K562 (cell line): ENCODE measurements around the gene HK1. TPM values are rescaled to one million over a fixed set of nuclear protein-coding genes. Genes with fewer than 3 reads are reported as not detected.
A peak's percentile ranks its signal among the peaks of the same experiment; 100 is the strongest.

Experiments used
- ATAC-seq: fragments of 200-7000 bp; cut with Tn5 transposase; 3 replicates; pipeline ENCODE4 v1.9.1; 2020; ENCODE audit warnings: moderate library complexity
- BruUV-seq: library from RNA; stranded (reverse); fragments of 400-500 nt; replicated peaks from 2 replicates; lab custom pipeline; 2021; lab: Mats Ljungman, UMichigan
- CTCF ChIA-PET: fragments of 300-600 bp; formaldehyde crosslinking; extraction: SDS; loops from one replicate; lab custom pipeline; 2021; ENCODE audit warnings: low intra/inter-chr PET ratio; lab: Yijun Ruan, JAX
- POLR2A ChIA-PET: fragments of 300-600, 350-650 bp; sonication (Branson Sonifier 250); formaldehyde crosslinking; extraction: SDS; loops from one replicate; lab custom pipeline; 2021; ENCODE audit warnings: antibody characterized with exemption, inconsistent platforms; lab: Yijun Ruan, JAX
- DNase-seq, 4 experiments: peaks; one replicate each; pipeline versions ENCODE4 v3.0.0 to v3.0.0-alpha.2; 2011 to 2018; ENCODE audit warnings: low spot score in 3 of 4, mixed read lengths in 3 of 4; ENCODE audit errors: extremely low read depth in 1 of 4
- FAIRE-seq: peaks from 2 replicates; lab custom pipeline; 2011; peaks lifted over from hg19 to GRCh38; lab: Jason Lieb, UNC
- H2AFZ ChIP-seq: 2 replicates; pipeline ENCODE4 v1.6.0; 2011; ENCODE audit warnings: low read depth, low read length, control low read depth, inconsistent platforms
- H3K27ac ChIP-seq: fragments of 200-600 bp; 3 replicates; pipeline ENCODE4 v1.8.0; 2011; ENCODE audit warnings: low read depth, mild to moderate bottlenecking, control low read depth, inconsistent platforms, low read length, moderate library complexity, mixed read lengths; ENCODE audit errors: extremely low read depth
- H3K27me3 ChIP-seq, 2 experiments: fragments of 300-600 bp in 1 of 2; 2 replicates in 1 of 2; 3 replicates in 1 of 2; pipeline versions ENCODE4 v1.6.0 to v1.8.0; 2011; ENCODE audit warnings: inconsistent platforms in 2 of 2, low read length in 2 of 2, mild to moderate bottlenecking in 1 of 2, mixed read lengths in 1 of 2, moderate library complexity in 1 of 2; ENCODE audit not compliant: control insufficient read depth in 2 of 2, insufficient read depth in 2 of 2
- H3K36me3 ChIP-seq: fragments of 300-600 bp; 3 replicates; pipeline ENCODE4 v1.8.0; 2011; ENCODE audit warnings: mild to moderate bottlenecking, low read length, inconsistent platforms; ENCODE audit not compliant: control insufficient read depth, insufficient read depth
- H3K4me1 ChIP-seq, 2 experiments: fragments of 200-600 bp in 1 of 2; replicated peaks in 1 of 2; 2 replicates in 1 of 2; 3 replicates in 1 of 2; pipeline versions ENCODE4 v1.5.1 to v1.8.0; 2011; ENCODE audit warnings: inconsistent platforms in 2 of 2, low read length in 2 of 2, mild to moderate bottlenecking in 1 of 2, mixed read lengths in 1 of 2, moderate library complexity in 1 of 2; ENCODE audit not compliant: control insufficient read depth in 2 of 2, insufficient read depth in 2 of 2
- H3K4me2 ChIP-seq: 2 replicates; pipeline ENCODE4 v1.6.1; 2011; ENCODE audit warnings: low read length, control low read depth, inconsistent platforms, mixed read lengths; ENCODE audit not compliant: insufficient read depth
- H3K4me3 ChIP-seq: fragments of 200-600 bp; sonication (generic), shearing (Covaris generic); 2 replicates; pipeline ENCODE4 v1.5.1; 2016; ENCODE audit warnings: control low read depth, inconsistent platforms
- H3K79me2 ChIP-seq: fragments of 200-600 bp; 3 replicates; pipeline ENCODE4 v1.8.0; 2011; ENCODE audit warnings: low read length, inconsistent platforms; ENCODE audit not compliant: control insufficient read depth, insufficient read depth
- H3K9ac ChIP-seq, 2 experiments: 2 replicates each; pipeline versions ENCODE4 v1.6.0 to v1.6.1; 2011; ENCODE audit warnings: low read depth in 2 of 2, low read length in 2 of 2, control low read depth in 1 of 2, inconsistent platforms in 1 of 2, mild to moderate bottlenecking in 1 of 2, mixed read lengths in 1 of 2; ENCODE audit not compliant: insufficient read depth in 1 of 2
- H3K9me1 ChIP-seq: one replicate; pipeline ENCODE4 v1.6.0; 2011; ENCODE audit warnings: inconsistent platforms, mild to moderate bottlenecking, low read length, moderate library complexity; ENCODE audit not compliant: control insufficient read depth, insufficient read depth
- H3K9me3 ChIP-seq: replicated peaks from 2 replicates; pipeline ENCODE4 v1.5.1; 2011; ENCODE audit warnings: low read depth, low read length, inconsistent platforms; ENCODE audit not compliant: control insufficient read depth, insufficient read depth
- H4K20me1 ChIP-seq: replicated peaks from 2 replicates; pipeline ENCODE4 v1.6.1; 2011; ENCODE audit warnings: low read length, inconsistent platforms, mixed read lengths; ENCODE audit not compliant: control insufficient read depth, insufficient read depth
- EP300 ChIP-seq: IDR thresholded peaks from 2 replicates; pipeline ENCODE4 v1.6.1; 2012; ENCODE audit warnings: low read length, improper control_type of control experiment
- HNRNPLL ChIP-seq: fragments of 200-400 bp; formaldehyde crosslinking; IDR thresholded peaks from 2 replicates; pipeline ENCODE4 v1.6.1; 2017; ENCODE audit warnings: low read length, low read depth, mild to moderate bottlenecking; ENCODE audit not compliant: poor library complexity, severe bottlenecking
- ZNF324 ChIP-seq: fragments of 250-450 bp; sonication (Bioruptor Pico); IDR thresholded peaks from 2 replicates; pipeline ENCODE4 v1.4.0; 2020; ENCODE audit warnings: mild to moderate bottlenecking
- ZNF407 ChIP-seq: fragments of 450-650 bp; IDR thresholded peaks from 2 replicates; pipeline ENCODE4 v1.6.1; 2016; ENCODE audit warnings: low read depth
- ZNF436 ChIP-seq: fragments of 250-450, 450-650 bp; sonication (Bioruptor Pico); formaldehyde crosslinking; IDR thresholded peaks from 2 replicates; pipeline ENCODE4 v1.7.0; 2020; ENCODE audit warnings: mild to moderate bottlenecking
- WGBS: fragments of 100-300 bp; shearing (Covaris generic); methylation state at CpG from one replicate; pipeline ENCODE4 v1.1.6; 2016; ENCODE audit warnings: low coverage, mixed read lengths; ENCODE audit not compliant: insufficient coverage; ENCODE audit errors: missing lambda C conversion rate; 5-methylcytosine and 5-hydroxymethylcytosine counted together
- in situ Hi-C: fragments of 300-500 bp; cut with MboI; formaldehyde crosslinking; loops from 4 replicates; pipeline ENCODE4 v1.15.0; 2018; ENCODE audit warnings: inconsistent platforms, mixed read lengths
- intact Hi-C: fragments of 100-400 bp; cut with micrococcal nuclease; formaldehyde crosslinking; loops from 2 replicates; pipeline ENCODE4 v1.14.2; 2022
- polyA plus RNA-seq, 8 experiments: library from polyadenylated mRNA; depleted of rRNA in 4 of 8; stranded (reverse) in 5 of 8; unstranded in 3 of 8; fragments of >200 nt; fragmentation: Nextera tagmentation in 2 of 8; fragmentation: Illumina TruSeq in 1 of 8; extraction: Ambion mirVana in 2 of 8; extraction: Trizol in 1 of 8; gene quantifications; 2 replicates each; pipeline versions ENCODE4 v1.2.1 to v1.2.3, GENCODE V29; 2011 to 2014; ENCODE audit warnings: inconsistent platforms in 1 of 8, missing spikeins in 1 of 8
- total RNA-seq, 7 experiments: library from RNA; depleted of rRNA in 6 of 7; stranded (reverse); fragments of >200 nt in 6 of 7; fragmentation: Illumina TruSeq in 2 of 7; extraction: Trizol in 2 of 7; gene quantifications; 2 replicates each; pipeline versions ENCODE4 v1.2.1 to v1.2.3, GENCODE V29; 2011 to 2021; ENCODE audit warnings: low replicate concordance in 1 of 7

The HK1 gene
- total and polyA plus RNA-seq, 9 of the 15 experiments (the other 6 are each of a cell fraction or from before 2014, with no cell fraction given) = 29.2 to 444 (median 193) TPM

- H3K9me3 ChIP-seq = no peaks in the 10 kb centered on the region
- H3K4me2 ChIP-seq = peak overlapping the region; percentile 55
- DNase-seq = peak in 3 of 4 experiments; percentile 50 to 56 (median 51)
- no peak for ATAC-seq
- H3K79me2 ChIP-seq = peaks cover 14% of the 10 kb centered on the region
- in situ Hi-C loops = no loop called here
- no TSS peak for BruUV-seq
- ChIA-PET POLR2A (no interaction called here), CTCF (no interaction called here)
- no peaks in the 10 kb centered on the region for H4K20me1 ChIP-seq
- FAIRE-seq = no peak
- no peaks in the 10 kb centered on the region for H3K36me3 ChIP-seq
- H3K27ac ChIP-seq = peak overlapping the region; percentile 8; the same call in 2 of the 3 replicates
- peak overlapping the region; percentile 61; the same call in 1 of the 2 replicates for H2AFZ ChIP-seq
- peaks cover 47 to 58% of the 10 kb centered on the region in 2 experiments for H3K4me1 ChIP-seq
- intact Hi-C loops = no loop called here
- no peak overlapping the region for H3K4me3 ChIP-seq
- no peaks in the 10 kb centered on the region for H3K9me1 ChIP-seq
- H3K27me3 ChIP-seq = no peaks in the 10 kb centered on the region
- WGBS = 1% methylated on average over 4 of the region's 4 CpGs
- H3K9ac ChIP-seq = no peak overlapping the region; a peak in 1 of 4 replicates
- TF ChIP-seq EP300 (peak; percentile 66; the same call in 1 of the 2 replicates), ZNF407 (no peak), HNRNPLL (no peak), ZNF436 (no peak), ZNF324 (CRISPR knock-in tag) (no peak)
Observed at GRCh38 chr10:69311309-69311708, 33.0 kb downstream of the HK1 start.
